ENCODE results near the gene PGM5.
"Not testable (repeated sequence)": the region's sequence is repeated elsewhere in the genome, so short reads cannot be mapped to it uniquely, and the experiment has no call there.

DNA sequence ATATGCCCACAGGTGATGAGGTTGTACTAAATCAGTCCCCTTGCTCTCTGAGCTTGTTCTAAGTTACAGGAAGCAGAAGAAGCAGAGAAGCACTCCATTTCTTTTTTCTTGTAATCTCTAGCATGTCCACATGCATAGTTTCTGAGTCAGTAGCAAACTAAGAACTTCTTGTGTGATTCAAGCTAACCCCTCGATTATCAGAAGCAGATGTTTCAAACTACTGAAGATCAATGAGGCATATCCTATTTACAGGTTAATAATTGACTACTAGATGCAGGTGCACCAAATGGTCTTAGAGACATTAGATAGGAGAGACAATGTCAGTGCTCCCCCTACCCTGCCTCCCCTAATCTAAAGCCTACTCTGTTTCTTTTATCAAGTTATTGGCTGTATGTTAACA lies 21.3 kb downstream of the PGM5 start:
- TF ChIP-seq POLR2A (IDR thresholded peaks at IDR 0.05; ENCODE audit: low read length); GATA1 (IDR thresholded peaks at IDR 0.05; ENCODE audit: low read depth, low read length): not testable (repeated sequence)

Measured in erythroblast (primary cell).